PC-9 (cell line): Measurements from ENCODE around the gene GIMAP1.

Source experiments
- CTCF ChIP-seq: fragments of 200-600 bp; sonication (generic); conservative IDR thresholded peaks from 2 replicates; pipeline ENCODE4 v1.6.1; 2017; ENCODE audit warnings: mixed run types, antibody characterized with exemption, mild to moderate bottlenecking, moderate library complexity
- EZH2 ChIP-seq: fragments of 200-600 bp; sonication (generic); IDR thresholded peaks from 2 replicates; pipeline ENCODE4 v1.8.0; 2017; ENCODE audit warnings: antibody characterized with exemption, low read depth

- no peak for TF ChIP-seq CTCF
- TF ChIP-seq EZH2 = no peak
Measured at GRCh38 chr7:150719436-150719835, 3.0 kb downstream of the GIMAP1 start.
